NT2/D1 (cell line): ENCODE data around the gene ARHGAP10.

Experiments
- SUZ12 ChIP-seq: IDR thresholded peaks from 2 replicates; pipeline ENCODE4 v1.6.1; 2011; ENCODE audit not compliant: insufficient read length, insufficient read depth; ENCODE audit errors: extremely low read depth
- YY1 ChIP-seq: IDR thresholded peaks from 2 replicates; pipeline ENCODE4 v1.6.1; 2011; ENCODE audit not compliant: insufficient read length, insufficient read depth
- ZNF274 ChIP-seq: IDR thresholded peaks from 2 replicates; pipeline ENCODE4 v1.6.1; 2011; ENCODE audit warnings: mild to moderate bottlenecking, low read depth, low read length

DNA sequence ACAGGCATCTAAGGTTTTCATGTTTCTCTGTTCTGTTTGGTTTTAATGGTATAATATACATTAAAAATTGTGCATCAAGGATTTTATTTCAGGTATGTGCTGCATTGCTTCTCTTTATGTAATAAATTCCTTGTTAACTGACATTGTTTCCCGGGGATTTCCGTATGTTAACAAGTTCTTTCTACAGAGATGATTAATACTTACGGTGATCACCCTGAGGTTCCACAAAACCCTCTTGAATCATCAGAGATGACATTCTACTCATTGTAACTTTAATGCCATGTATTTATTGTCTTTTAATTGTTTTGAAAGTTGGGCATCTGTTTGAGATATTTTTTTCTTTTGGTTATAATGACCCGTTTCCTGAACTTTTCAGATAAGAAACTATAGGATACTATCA lies 37.5 kb downstream of the ARHGAP10 start:
- TF ChIP-seq YY1 (no peak), SUZ12 (no peak), ZNF274 (no peak)
